GM18868 (cell line): Measurements from ENCODE around the gene MSI1.

ENCODE experiments used
- ATAC-seq: cut with Tn5 transposase; IDR thresholded peaks from one replicate; pipeline ENCODE4 v1.9.1; 2021; ENCODE audit warnings: mild to moderate bottlenecking, moderate library complexity; ENCODE audit not compliant: unreplicated experiment

The MSI1 gene

GRCh38 chr12:120368789-120369602 lies at the start of gene MSI1:
Gene MSI1, minus strand, starts transcription at chr12:120369164. Its CDS starts 73 bp downstream, at chr12:120369091.
- no peak for ATAC-seq

GRCh38 chr12:120417917-120418580 lies 49.1 kb upstream of the MSI1 start:
- ATAC-seq: no peak

GRCh38 chr12:120416490-120417216 lies 47.7 kb upstream of the MSI1 start:
- ATAC-seq: no peak

GRCh38 chr12:120413901-120414695 lies 45.1 kb upstream of the MSI1 start:
- ATAC-seq: no peak

- no peak for ATAC-seq
Observed at GRCh38 chr12:120412421-120412820, 43.5 kb upstream of the MSI1 start.

- no peak for ATAC-seq
Observed at GRCh38 chr12:120408771-120409170, 39.8 kb upstream of the MSI1 start.

GRCh38 chr12:120406553-120406952 lies 37.6 kb upstream of the MSI1 start:
- ATAC-seq: no peak

- ATAC-seq: no peak
Observed at GRCh38 chr12:120406069-120406468, 37.1 kb upstream of the MSI1 start.

- no peak for ATAC-seq
Observed at GRCh38 chr12:120404271-120404670, 35.3 kb upstream of the MSI1 start.

GRCh38 chr12:120403869-120404268 lies 34.9 kb upstream of the MSI1 start:
- ATAC-seq: no peak

- ATAC-seq: no peak
Observed at GRCh38 chr12:120402217-120402616, 33.3 kb upstream of the MSI1 start.

GRCh38 chr12:120399531-120399930 lies 30.6 kb upstream of the MSI1 start:
- no peak for ATAC-seq

GRCh38 chr12:120397824-120398540 lies 29.0 kb upstream of the MSI1 start:
- no peak for ATAC-seq

- ATAC-seq: no peak
Observed at GRCh38 chr12:120394483-120395367, 25.8 kb upstream of the MSI1 start.

- no peak for ATAC-seq
Observed at GRCh38 chr12:120390540-120391120, 21.7 kb upstream of the MSI1 start.

- no peak for ATAC-seq
Observed at GRCh38 chr12:120388691-120389481, 19.9 kb upstream of the MSI1 start.

- no peak for ATAC-seq
Observed at GRCh38 chr12:120381752-120382419, 12.9 kb upstream of the MSI1 start.

GRCh38 chr12:120378036-120378435 lies 9.1 kb upstream of the MSI1 start:
- no peak for ATAC-seq
